ENCODE measurements around the gene HBEGF.

HBEGF gene

GRCh38 chr5:140301136-140301535, 45.3 kb downstream of the HBEGF start:
- no peak for DNase-seq

GRCh38 chr5:140299056-140299455, 47.3 kb downstream of the HBEGF start:
- DNase-seq, result no peak

DNA sequence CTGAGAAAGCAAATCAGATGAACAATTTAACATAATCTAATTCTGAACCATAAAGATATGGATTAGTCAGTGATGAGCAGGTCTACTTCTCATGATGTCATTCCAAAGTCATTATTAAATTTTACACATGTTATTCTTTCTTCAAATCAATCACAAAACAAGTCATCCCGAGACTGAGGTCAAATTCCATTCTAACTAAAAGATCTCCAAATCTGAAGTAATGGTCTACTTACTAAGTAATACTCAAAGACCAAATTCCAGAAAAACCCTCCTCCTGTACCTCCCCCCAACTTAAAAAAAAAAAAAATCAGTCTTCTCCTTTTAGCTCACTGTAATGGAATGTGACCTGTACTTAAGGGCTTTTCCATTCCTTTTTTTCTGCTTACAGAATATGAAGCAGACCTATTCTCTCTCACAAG, 48.2 kb downstream of the HBEGF start:
- DNase-seq, result no peak

GRCh38 chr5:140297283-140297682, 49.1 kb downstream of the HBEGF start:
- no peak for DNase-seq

GRCh38 chr5:140296289-140296688, 50.1 kb downstream of the HBEGF start:
- DNase-seq, result no peak

DNA sequence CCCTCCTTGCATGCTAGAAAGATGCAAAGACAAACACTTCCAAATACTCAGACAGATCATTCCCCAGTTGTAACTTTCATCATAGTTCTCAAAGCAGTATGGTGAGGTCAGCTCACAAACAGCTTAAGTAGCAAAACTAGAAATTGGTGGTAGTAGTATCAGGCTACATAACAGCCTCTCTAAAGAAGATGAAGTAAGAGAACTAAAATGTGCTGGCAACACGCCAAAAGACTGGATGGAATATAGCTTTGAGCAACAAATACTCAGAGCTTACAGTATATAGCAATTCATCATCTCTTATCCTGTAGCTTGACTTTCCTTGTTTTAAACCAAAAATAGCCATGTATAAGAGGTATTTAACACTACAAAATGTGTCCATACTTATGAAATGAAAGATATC, 51.0 kb downstream of the HBEGF start:
- no peak for DNase-seq

DNA sequence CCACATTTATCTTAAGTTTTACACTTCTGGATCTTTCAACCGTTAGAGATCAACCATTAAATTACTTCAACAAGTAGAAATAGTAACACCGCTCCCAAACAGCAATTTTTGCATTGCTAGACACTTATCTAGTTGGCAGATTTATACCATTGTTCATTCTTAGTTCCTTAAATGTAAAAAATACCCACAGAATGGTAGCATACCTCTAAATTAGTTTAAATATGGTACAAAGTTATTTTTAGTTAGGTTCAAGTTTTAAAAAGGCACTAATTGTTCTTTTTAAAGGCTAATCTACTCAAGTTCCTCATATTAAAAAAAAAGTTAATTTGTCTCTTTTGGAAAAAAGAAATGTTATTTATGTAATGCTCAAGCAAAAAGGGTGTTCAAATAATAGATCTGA, 51.6 kb downstream of the HBEGF start:
- DNase-seq, result no peak

GRCh38 chr5:140293849-140294100, 52.6 kb downstream of the HBEGF start:
- no peak for DNase-seq

DNA sequence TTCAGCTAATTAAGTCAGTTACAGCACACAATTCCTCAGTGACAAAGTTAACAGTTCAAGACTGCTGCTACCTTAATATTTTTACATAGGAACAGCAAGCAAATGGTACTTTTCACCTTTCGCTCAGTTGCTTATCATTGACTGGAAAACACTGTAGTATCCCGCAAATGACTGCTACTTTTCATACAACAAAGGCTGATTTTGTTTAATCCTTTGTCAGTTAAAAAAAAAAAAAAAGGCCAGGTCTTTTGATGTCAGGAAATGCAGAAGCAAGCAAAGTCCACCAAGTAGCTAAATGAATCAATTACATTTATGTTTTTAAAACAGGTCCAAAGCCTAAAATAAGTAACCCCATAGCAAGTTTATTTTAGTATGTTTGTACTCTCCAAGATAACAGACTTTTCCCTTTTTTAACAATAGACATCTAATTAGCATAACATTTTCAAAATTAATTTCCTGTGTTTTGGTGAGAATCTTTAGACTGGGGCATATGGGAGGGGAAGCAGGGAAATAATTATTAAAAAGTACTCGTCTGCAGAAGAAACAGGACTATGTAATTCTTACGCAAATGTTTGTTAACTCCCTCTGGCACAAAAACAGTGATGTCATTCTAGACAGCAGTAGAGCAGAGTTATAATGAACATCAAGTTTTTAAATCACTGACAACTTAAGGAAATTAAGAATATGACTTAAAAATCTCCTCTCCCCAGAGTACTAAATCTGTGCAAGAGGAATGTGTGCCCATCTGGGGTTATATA, 53.1 kb downstream of the HBEGF start:
- no peak for DNase-seq

GRCh38 chr5:140292212-140293036, 54.0 kb downstream of the HBEGF start:
- DNase-seq, result no peak

GRCh38 chr5:140287801-140288521, 58.4 kb downstream of the HBEGF start:
- no peak for DNase-seq

GRCh38 chr5:140286424-140286823, 60.0 kb downstream of the HBEGF start:
- no peak for DNase-seq

- DNase-seq, result no peak
Measured at GRCh38 chr5:140284013-140284412, 62.4 kb downstream of the HBEGF start.
